ENCODE measurements around the gene LIN54. TPM values are rescaled to one million over a fixed set of nuclear protein-coding genes. Genes with fewer than 3 reads are reported as not detected.

Gene LIN54
- total and polyA plus RNA-seq, 2 of the 4 experiments (the other 2 are of a cell fraction) = 5.3 to 26.9 TPM

DNA sequence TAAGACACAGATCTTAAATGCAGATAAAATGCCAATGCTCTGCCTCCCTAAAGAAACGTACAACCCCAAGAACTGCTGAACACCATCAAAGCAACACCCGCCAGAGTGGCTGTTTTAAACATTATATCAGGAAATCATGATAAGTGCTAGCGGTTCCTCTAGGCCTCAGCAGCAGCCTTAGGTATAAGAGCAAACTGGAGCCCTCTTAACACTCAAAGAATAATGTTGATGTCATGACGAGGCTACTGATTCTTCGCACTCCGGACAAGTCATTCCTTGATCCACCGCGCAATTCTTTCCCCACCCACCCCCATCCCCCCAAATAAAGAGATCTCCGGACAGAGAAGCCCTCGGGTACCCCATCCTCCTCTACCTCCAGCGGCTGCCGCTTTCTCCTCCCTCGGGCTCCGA, 507 bp downstream of the LIN54 start:
- Histone ChIP-seq H3K27me3 (ENCODE audit: control insufficient read depth, insufficient read depth, low read length) (no peaks in the 10 kb centered on the region), H3K4ac (ENCODE audit: low read depth, low read length) (peak overlapping the region; percentile 63), H2AFZ (replicated peaks; ENCODE audit: low read length, poor library complexity) (peak overlapping the region; percentile 88), H3K79me1 (ENCODE audit: low read depth in 1 of 2, low read length in 2 of 2) (peaks cover 8 to 26% of the 10 kb centered on the region in 2 experiments), H2BK120ac (ENCODE audit: low read depth, low read length) (peak overlapping the region; percentile 61), H3K23ac (ENCODE audit: low read depth, low read length) (peak overlapping the region; percentile 91), H3K56ac (ENCODE audit: extremely low read depth, insufficient read depth, low read length) (peak overlapping the region; percentile 78), H3K9me1 (ENCODE audit: insufficient read depth, low read length) (no peaks in the 10 kb centered on the region), H3K9me3 (ENCODE audit: control insufficient read depth, insufficient read depth, low read length) (no peaks in the 10 kb centered on the region), H4K8ac (ENCODE audit: low read depth in 2 of 2, low read length in 2 of 2) (peak overlapping the region; percentile 4 to 74; a peak in 2 of 4 replicates), H2BK15ac (ENCODE audit: low read depth, low read length) (0 out of 3 replicates have a peak overlapping the region, but pooled peaks have one; percentile 1), H2AK9ac (replicated peaks; ENCODE audit: low read depth, low read length, poor library complexity) (peak overlapping the region; percentile 95), H2AK5ac (ENCODE audit: low read depth, low read length) (peak overlapping the region; percentile 7; the same call in 1 of the 2 replicates), H4K5ac (ENCODE audit: low read depth, low read length) (peak overlapping the region; percentile 56), H3K4me1 (ENCODE audit: control insufficient read depth, insufficient read depth, low read length) (no peaks in the 10 kb centered on the region; the same call in 1 of the 2 replicates), H3K14ac (replicated peaks; ENCODE audit: low read depth, low read length) (peak overlapping the region; percentile 84), H3K36me3 (ENCODE audit: control insufficient read depth, insufficient read depth, low read length) (no peaks in the 10 kb centered on the region), H3K18ac (ENCODE audit: low read depth, low read length) (peak overlapping the region; percentile 32), H2BK20ac (ENCODE audit: low read depth, low read length) (no peak overlapping the region), H3K4me3 (ENCODE audit: insufficient read depth, low read depth, low read length) (peak overlapping the region; percentile 84), H3K9ac (ENCODE audit: low read depth, low read length) (peak overlapping the region; percentile 99), H4K91ac (ENCODE audit: insufficient read depth, low read depth, low read length) (peak overlapping the region; percentile 58), H4K20me1 (ENCODE audit: insufficient read depth, low read length) (no peaks in the 10 kb centered on the region), H2BK5ac (ENCODE audit: low read depth, low read length, poor library complexity, severe bottlenecking) (peak overlapping the region; percentile 78), H3K27ac (ENCODE audit: insufficient read depth, low read length) (peak overlapping the region; percentile 70), H3K4me2 (ENCODE audit: low read depth, low read length) (peak overlapping the region; percentile 92)
- no TSS peak for BruUV-seq (replicated peaks)
- ChIA-PET CTCF (interaction anchor here (1.0 kb wide), 1 partner anchor 271 kb away, joined by 3 read pairs; no protein-coding TSS in a partner anchor), POLR2A (ENCODE audit: unreplicated experiment) (no interaction called here)
- in situ Hi-C loops (cut with MboI; ENCODE audit: low sequenced_read_pairs) = no loop called here
- peak; percentile 38; the same call in 1 of the 2 replicates for TF ChIP-seq POLR2A (IDR thresholded peaks at IDR 0.05; ENCODE audit: low read depth, low read length)
- TF ChIP-seq MAFK (IDR thresholded peaks at IDR 0.05; ENCODE audit: low read depth, low read length) = no peak
- DNase-seq = peak; percentile 46
- intact Hi-C loops (cut with micrococcal nuclease) = loop anchor here (1.0 kb wide), 1 partner anchor 21 kb away; no protein-coding TSS in a partner anchor
- dilution Hi-C loops (cut with HindIII; ENCODE audit: low sequenced_read_pairs, unreplicated experiment) = no loop called here
- peak; percentile 0; the same call in 1 of the 2 replicates for ATAC-seq (ENCODE audit: low read depth)
- WGBS, 2 experiments (ENCODE audit: extremely low coverage in 2 of 2, insufficient read length in 1 of 2) = 0% methylated on average over 11 of the region's 14 CpGs; no CpG with 5 or more reads in 1 of the 2 experiments

Data from IMR-90 (cell line).